Skeletal muscle satellite cell (primary cell): ENCODE data around the gene LHCGR. TPM values are rescaled to one million over a fixed set of nuclear protein-coding genes. Genes with fewer than 3 reads are reported as not detected.

Experiments
- H3K27me3 ChIP-seq: 2 replicates; pipeline ENCODE4 v1.7.0; 2013; ENCODE audit warnings: low read length; ENCODE audit not compliant: control insufficient read depth, insufficient read depth
- H3K36me3 ChIP-seq: 2 replicates; pipeline ENCODE4 v1.7.0; 2013; ENCODE audit warnings: mild to moderate bottlenecking, control low read depth, low read length; ENCODE audit not compliant: insufficient read depth
- H3K4me1 ChIP-seq: 2 replicates; pipeline ENCODE4 v1.7.0; 2013; ENCODE audit warnings: low read length; ENCODE audit not compliant: control insufficient read depth, insufficient read depth
- H3K4me2 ChIP-seq: 2 replicates; pipeline ENCODE4 v1.7.0; 2013; ENCODE audit warnings: mild to moderate bottlenecking, low read length
- H3K4me3 ChIP-seq: 2 replicates; pipeline ENCODE4 v1.7.0; 2013; ENCODE audit warnings: low read length
- H3K9ac ChIP-seq: 2 replicates; pipeline ENCODE4 v1.7.0; 2013; ENCODE audit warnings: mild to moderate bottlenecking, low read depth, low read length, moderate library complexity
- H3K9me3 ChIP-seq: replicated peaks from 2 replicates; pipeline ENCODE4 v1.7.0; 2013; ENCODE audit warnings: mild to moderate bottlenecking, control low read depth, low read length
- small RNA-seq: library from RNA; depleted of rRNA; stranded (forward); fragments of <200 nt; gene quantifications from one replicate; pipeline ENCODE3, GENCODE V24; 2012

LHCGR gene

DNA sequence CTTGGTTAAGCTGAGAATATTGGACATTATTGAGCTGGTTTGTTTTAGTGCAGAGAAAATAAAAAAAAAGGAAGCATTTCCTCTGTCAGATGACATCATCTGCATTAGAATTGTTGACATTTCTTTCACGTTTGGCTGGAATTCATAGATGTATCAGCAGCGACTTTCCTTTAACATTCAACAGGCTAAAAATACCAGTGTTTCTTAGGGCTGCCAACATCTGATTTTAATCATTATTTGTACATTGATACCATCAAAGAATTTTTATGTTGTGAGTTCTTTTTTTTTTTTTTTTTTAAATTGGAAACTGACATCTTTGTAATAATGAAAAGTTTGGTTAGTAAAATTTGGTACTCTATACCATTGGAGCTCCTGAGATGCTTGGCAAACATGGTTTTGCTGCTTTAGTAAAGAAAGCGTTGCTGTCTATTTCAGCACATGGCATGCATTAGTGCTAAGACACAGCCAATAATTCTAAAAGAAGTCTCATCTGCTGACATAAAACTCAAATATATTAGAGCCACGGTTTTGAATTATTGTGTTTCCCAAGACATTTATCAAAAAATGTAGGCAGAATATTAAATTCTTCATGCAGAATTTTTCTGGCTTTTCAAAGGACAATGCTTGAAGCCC lies 104.2 kb downstream of the LHCGR start:
- Histone ChIP-seq H3K9me3 (no peaks in the 10 kb centered on the region), H3K4me1 (peaks cover 3% of the 10 kb centered on the region), H3K27me3 (no peaks in the 10 kb centered on the region), H3K4me2 (no peak overlapping the region), H3K36me3 (no peaks in the 10 kb centered on the region), H3K9ac (no peak overlapping the region), H3K4me3 (no peak overlapping the region)

DNA sequence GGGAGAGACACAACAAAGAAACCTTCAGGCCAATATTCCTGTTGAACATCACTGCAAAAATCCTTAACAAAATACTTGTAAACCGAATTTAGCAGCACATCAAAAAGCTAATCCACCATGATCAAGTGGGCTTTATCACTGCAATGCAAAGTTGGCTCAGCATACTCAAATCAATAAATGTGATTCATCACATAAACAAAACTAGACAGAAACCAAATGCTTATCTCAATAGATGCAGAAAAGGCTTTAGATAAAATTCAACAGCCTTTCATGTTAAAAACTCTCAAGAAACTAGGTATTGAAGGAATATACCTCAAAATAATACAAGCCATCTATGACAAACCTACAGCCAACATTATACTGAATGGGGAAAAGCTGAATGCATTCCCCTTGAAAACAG lies 117.3 kb downstream of the LHCGR start:
- no peak overlapping the region for H3K9ac ChIP-seq
- H3K9me3 ChIP-seq: no peaks in the 10 kb centered on the region
- H3K4me1 ChIP-seq: no peaks in the 10 kb centered on the region
- H3K4me2 ChIP-seq: no peak overlapping the region
- H3K36me3 ChIP-seq: no peaks in the 10 kb centered on the region
- no peaks in the 10 kb centered on the region for H3K27me3 ChIP-seq
- H3K4me3 ChIP-seq: no peak overlapping the region

Small RNA genes lying within 50 kb of the gene (small RNA-seq; reads per million reads assigned to genes)
- not detected for gene ELOBP3
